ENCODE results near the gene KISS1R. TPM values are rescaled to one million over a fixed set of nuclear protein-coding genes. Genes with fewer than 3 reads are reported as not detected.

The KISS1R gene
- total RNA-seq, 2 experiments from 2014 or later, result 0.55 to 1.1 TPM

- Mint-ChIP-seq H3K36me3 (ENCODE audit: low read depth) (peaks cover 8% of the 10 kb centered on the region), H3K4me3 (no peak overlapping the region), H3K27me3 (ENCODE audit: low read depth) (peaks cover 6% of the 10 kb centered on the region), H3K27ac (no peak overlapping the region), H3K9me3 (ENCODE audit: insufficient read depth) (no peaks in the 10 kb centered on the region), H3K4me1 (ENCODE audit: low read depth) (peaks cover 7% of the 10 kb centered on the region)
- CTCF ChIA-PET, result no interaction called here
- DNase-seq, result no peak
- ATAC-seq, result no peak
- POLR2A ChIA-PET, result no interaction called here
These were observed 28.5 kb downstream of the KISS1R start for GRCh38 chr19:945401-946252.

DNA sequence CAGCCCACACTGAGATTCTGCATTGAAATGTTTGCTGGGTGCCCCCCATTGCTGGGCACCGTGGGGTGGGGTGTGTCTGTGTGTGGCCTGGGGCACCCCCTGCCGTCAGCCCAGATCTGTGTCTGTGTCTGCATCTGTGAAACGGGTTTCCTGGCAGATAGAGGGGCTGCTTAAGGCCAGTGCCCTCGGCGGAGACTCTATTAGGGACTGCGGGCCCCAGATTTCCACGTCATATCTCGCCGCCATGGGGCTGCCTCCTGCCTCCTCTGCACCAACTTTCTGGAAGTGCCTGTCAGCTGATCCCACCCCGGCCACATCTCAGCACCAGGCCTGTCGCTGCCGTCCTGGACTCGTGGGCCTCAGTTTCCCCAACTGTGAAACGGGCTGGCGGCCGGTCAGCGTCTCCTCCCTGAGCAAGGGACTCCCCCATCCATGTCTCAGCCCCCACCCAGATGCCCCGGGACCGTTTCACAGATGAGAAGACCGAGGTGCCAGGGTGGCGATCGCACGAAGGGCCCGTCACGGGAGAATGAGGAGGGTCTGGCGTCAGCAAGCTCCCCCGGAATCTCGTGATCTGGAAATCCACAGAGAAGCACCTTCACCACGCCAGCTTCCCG lies 30.1 kb downstream of the KISS1R start:
- ATAC-seq (no peak), DNase-seq (no peak)
- Mint-ChIP-seq H3K27ac (no peak overlapping the region), H3K27me3 (ENCODE audit: low read depth) (no peaks in the 10 kb centered on the region), H3K4me1 (ENCODE audit: low read depth) (no peaks in the 10 kb centered on the region), H3K4me3 (no peak overlapping the region), H3K9me3 (ENCODE audit: insufficient read depth) (no peaks in the 10 kb centered on the region), H3K36me3 (ENCODE audit: low read depth) (peaks cover 4% of the 10 kb centered on the region)
- ChIA-PET CTCF (interaction anchor here (0.9 to 1.0 kb wide), 2 partner anchors 24 to 71 kb away, joined by 3 read pairs; no protein-coding TSS in a partner anchor), POLR2A (no interaction called here)

- ATAC-seq, result no peak
- peaks cover 3% of the 10 kb centered on the region for H3K4me1 Mint-ChIP-seq (ENCODE audit: low read depth)
- ChIA-PET CTCF (interaction anchor here (1.0 kb wide), 1 partner anchor 23 kb away, joined by 3 read pairs; no protein-coding TSS in a partner anchor), POLR2A (no interaction called here)
- H3K27ac Mint-ChIP-seq, result no peak overlapping the region
- H3K9me3 Mint-ChIP-seq (ENCODE audit: insufficient read depth), result no peaks in the 10 kb centered on the region
- no peaks in the 10 kb centered on the region for H3K27me3 Mint-ChIP-seq (ENCODE audit: low read depth)
- no peaks in the 10 kb centered on the region for H3K36me3 Mint-ChIP-seq (ENCODE audit: low read depth)
- H3K4me3 Mint-ChIP-seq, result no peak overlapping the region
- DNase-seq, result no peak
These were observed 30.8 kb downstream of the KISS1R start for GRCh38 chr19:947707-948539.

- Mint-ChIP-seq H3K36me3 (ENCODE audit: low read depth) (no peaks in the 10 kb centered on the region), H3K27ac (no peak overlapping the region), H3K4me1 (ENCODE audit: low read depth) (peaks cover 8% of the 10 kb centered on the region), H3K4me3 (no peak overlapping the region), H3K27me3 (ENCODE audit: low read depth) (no peaks in the 10 kb centered on the region), H3K9me3 (ENCODE audit: insufficient read depth) (no peaks in the 10 kb centered on the region)
- CTCF ChIA-PET, result no interaction called here
- no peak for DNase-seq
- POLR2A ChIA-PET, result no interaction called here
- ATAC-seq, result no peak
These were observed 31.8 kb downstream of the KISS1R start for GRCh38 chr19:948842-949496.

DNA sequence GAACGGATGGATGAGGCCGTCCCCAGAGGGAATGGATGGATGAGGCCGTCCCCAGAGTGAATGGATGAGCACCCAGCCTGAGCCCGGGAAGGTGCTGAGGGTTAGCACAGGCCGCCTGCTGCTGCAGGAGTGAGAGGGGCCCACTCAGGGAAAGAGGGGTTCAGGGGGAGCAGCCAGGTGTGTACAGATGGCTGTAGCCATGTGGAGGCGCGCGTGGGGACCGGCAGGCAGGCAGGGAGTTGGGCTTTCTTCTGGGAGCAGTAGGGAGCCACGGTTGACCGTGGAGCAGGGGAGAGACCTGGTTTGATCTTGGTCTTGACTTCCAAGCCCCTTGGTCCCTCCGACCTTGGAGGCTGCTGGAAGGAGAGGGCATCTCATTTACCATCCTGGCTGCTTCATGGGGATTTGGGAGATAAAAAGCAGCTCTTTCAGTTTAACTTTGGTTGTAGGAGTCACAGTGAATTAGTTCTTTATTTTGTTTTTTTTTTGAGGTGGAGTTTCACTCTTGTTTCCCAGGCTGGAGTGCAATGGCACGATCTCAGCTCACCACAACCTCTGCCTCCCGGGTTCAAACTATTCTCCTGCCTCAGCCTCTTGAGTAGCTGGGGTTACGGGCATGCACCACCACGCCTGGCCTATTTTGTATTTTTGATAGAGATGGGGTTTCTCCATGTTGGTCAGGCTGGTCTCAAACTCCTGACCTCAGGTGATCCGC lies 33.4 kb downstream of the KISS1R start:
- H3K4me1 Mint-ChIP-seq (ENCODE audit: low read depth), result peaks cover 8% of the 10 kb centered on the region
- no peaks in the 10 kb centered on the region for H3K27me3 Mint-ChIP-seq (ENCODE audit: low read depth)
- no peak for ATAC-seq
- H3K4me3 Mint-ChIP-seq, result no peak overlapping the region
- CTCF ChIA-PET, result no interaction called here
- peak overlapping the region; percentile 34 for H3K27ac Mint-ChIP-seq
- H3K9me3 Mint-ChIP-seq (ENCODE audit: insufficient read depth), result no peaks in the 10 kb centered on the region
- no peak for DNase-seq
- H3K36me3 Mint-ChIP-seq (ENCODE audit: low read depth), result no peaks in the 10 kb centered on the region
- POLR2A ChIA-PET, result no interaction called here

- no peak for DNase-seq
- Mint-ChIP-seq H3K4me3 (no peak overlapping the region), H3K36me3 (ENCODE audit: low read depth) (no peaks in the 10 kb centered on the region), H3K27ac (no peak overlapping the region), H3K27me3 (ENCODE audit: low read depth) (no peaks in the 10 kb centered on the region), H3K4me1 (ENCODE audit: low read depth) (peaks cover 8% of the 10 kb centered on the region), H3K9me3 (ENCODE audit: insufficient read depth) (no peaks in the 10 kb centered on the region)
- ChIA-PET CTCF (interaction anchor here (0.7 kb wide), 1 partner anchor 127 kb away, joined by 3 read pairs; no protein-coding TSS in a partner anchor), POLR2A (no interaction called here)
- ATAC-seq, result no peak
These were observed 35.0 kb downstream of the KISS1R start for GRCh38 chr19:952049-952679.

DNA sequence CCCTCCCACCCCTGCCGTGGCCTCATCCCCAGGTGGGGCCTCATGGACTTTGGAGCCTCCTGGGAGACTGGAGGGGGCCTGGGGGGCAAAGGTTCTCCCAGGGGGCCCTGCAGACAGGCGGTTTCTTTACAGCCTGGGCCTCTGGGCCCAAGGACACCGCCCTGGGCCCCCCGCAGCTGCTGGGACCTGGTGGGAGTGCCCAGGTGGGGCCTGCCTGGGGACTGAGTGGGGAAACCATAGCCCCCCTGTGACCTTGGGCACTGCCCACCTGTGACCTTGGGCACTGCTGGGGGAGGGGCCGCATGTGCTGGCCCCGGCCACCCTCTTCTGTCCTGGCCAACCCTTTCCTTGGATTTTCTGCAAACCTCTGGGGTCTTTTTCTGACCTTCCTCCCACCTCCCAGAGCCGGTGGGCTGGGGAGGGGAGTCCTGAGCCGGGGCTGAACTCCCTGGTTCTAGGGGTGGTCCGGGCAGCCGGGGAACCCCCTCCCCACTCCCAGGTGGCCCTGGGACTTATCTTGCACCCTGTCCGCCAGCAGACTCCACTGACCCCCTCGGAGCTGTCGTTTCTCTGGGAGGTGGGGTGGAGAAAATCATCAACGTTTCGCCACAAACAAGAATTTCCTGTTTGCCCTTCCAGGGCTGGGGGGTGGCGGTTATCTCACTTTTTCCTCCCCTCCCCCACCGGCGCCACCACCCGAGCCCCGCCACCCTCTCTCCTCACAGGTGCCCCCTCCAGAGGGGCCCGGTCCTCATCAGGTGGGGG lies 35.7 kb downstream of the KISS1R start:
- ATAC-seq (no peak), DNase-seq (no peak)
- H3K4me1 Mint-ChIP-seq (ENCODE audit: low read depth), result peaks cover 8% of the 10 kb centered on the region
- POLR2A ChIA-PET, result no interaction called here
- no peaks in the 10 kb centered on the region for H3K9me3 Mint-ChIP-seq (ENCODE audit: insufficient read depth)
- CTCF ChIA-PET, result no interaction called here
- H3K36me3 Mint-ChIP-seq (ENCODE audit: low read depth), result no peaks in the 10 kb centered on the region
- H3K4me3 Mint-ChIP-seq, result no peak overlapping the region
- H3K27me3 Mint-ChIP-seq (ENCODE audit: low read depth), result no peaks in the 10 kb centered on the region
- no peak overlapping the region for H3K27ac Mint-ChIP-seq

DNA sequence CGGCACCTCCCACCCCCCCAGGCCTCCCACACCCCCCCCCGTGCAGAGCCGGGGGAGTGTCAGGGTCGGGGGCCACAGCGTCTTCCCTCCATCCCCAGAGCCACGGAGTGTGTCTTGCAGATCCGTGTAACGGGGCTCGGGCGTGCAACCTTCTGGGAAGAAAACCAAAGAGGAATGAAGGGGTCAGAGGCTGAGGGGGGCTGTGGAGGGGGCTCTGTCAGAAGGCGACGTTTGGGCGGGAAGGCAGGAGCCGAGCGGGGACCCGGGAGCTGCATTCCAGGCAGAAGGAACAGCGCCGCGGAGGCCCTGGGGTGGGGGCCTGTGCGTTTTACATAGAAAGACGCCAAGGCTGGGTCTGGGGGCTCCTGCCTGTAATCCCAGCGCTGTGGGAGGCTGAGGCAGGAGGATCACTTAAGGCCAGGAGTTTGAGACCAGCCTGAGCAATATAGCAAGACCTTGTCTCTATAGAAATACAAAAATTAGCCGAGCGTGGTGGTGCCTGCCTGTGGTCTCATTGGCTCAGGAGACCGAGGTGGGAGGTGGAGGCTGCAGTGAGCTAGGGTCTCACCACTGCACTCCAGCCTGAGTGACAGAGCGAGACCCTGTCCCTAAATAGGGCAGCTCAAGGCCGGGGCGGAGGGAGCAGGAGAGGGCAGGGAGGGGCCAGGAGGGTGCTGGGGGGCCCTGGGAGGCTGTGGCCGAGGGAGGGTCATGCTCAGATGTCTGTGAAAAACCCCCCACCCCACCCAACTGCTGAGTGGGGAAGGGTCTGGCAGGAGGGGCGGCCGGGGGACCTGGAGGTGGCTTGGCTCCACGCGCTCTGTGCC lies 36.5 kb downstream of the KISS1R start:
- Mint-ChIP-seq H3K4me3 (no peak overlapping the region), H3K27me3 (ENCODE audit: low read depth) (no peaks in the 10 kb centered on the region), H3K36me3 (ENCODE audit: low read depth) (no peaks in the 10 kb centered on the region), H3K9me3 (ENCODE audit: insufficient read depth) (no peaks in the 10 kb centered on the region), H3K4me1 (ENCODE audit: low read depth) (peaks cover 8% of the 10 kb centered on the region), H3K27ac (no peak overlapping the region)
- DNase-seq, result no peak
- CTCF ChIA-PET, result no interaction called here
- POLR2A ChIA-PET, result no interaction called here
- no peak for ATAC-seq

DNA sequence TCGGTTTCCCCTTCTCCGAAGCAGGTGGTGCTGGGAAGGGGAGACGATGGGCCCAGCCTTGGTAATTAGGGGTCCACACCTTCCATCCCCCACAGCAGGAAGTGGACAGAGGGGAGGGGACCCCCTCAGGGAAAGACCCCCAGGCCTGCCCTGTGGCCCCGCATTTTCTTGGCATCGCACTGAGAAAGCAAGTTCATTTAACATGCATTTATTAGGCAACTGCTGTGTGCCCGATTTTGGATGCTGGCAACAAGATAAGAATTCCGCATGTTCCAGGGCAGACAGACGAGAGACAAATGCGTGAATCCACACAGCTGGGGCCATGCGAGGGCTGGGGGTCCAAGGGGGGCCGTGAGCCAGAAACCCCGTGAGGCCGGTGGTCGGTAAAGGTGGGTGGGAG lies 37.1 kb downstream of the KISS1R start:
- ChIA-PET CTCF (no interaction called here), POLR2A (no interaction called here)
- peaks cover 8% of the 10 kb centered on the region for H3K4me1 Mint-ChIP-seq (ENCODE audit: low read depth)
- DNase-seq, result no peak
- H3K9me3 Mint-ChIP-seq (ENCODE audit: insufficient read depth), result no peaks in the 10 kb centered on the region
- no peak overlapping the region for H3K4me3 Mint-ChIP-seq
- no peak for ATAC-seq
- H3K27me3 Mint-ChIP-seq (ENCODE audit: low read depth), result no peaks in the 10 kb centered on the region
- no peak overlapping the region for H3K27ac Mint-ChIP-seq
- H3K36me3 Mint-ChIP-seq (ENCODE audit: low read depth), result no peaks in the 10 kb centered on the region

Measured in activated CD8-positive, alpha-beta T cell treated with anti-CD3 and anti-CD28 coated beads, Interleukin-2, amount 10 ng/mL, durations not matched to agents 7 days and 5 days (primary cell).